Natural killer cell (primary cell): ENCODE measurements around the gene LHFPL2. TPM values are rescaled to one million over a fixed set of nuclear protein-coding genes. Genes with fewer than 3 reads are reported as not detected.

ENCODE experiments used
- ATAC-seq, 3 donors: fragments of 150-1000 bp in 2 of 3; fragments of 200-7000 bp in 1 of 3; cut with Tn5 transposase; 1 replicate in 1 of 3; 2 replicates in 2 of 3; pipeline ENCODE4 v1.10.0; 2021; ENCODE audit warnings: mild to moderate bottlenecking in 2 of 3, moderate library complexity in 2 of 3
- DNase-seq, 2 donors: peaks; one replicate each; pipeline versions ENCODE4 v3.0.0 to v3.0.0-alpha.2; 2013 to 2021; ENCODE audit warnings: mixed read lengths in 1 of 2
- H3K27ac ChIP-seq: one replicate; pipeline ENCODE4 v1.5.1; 2013; ENCODE audit warnings: mild to moderate bottlenecking, low read length
- H3K27me3 ChIP-seq: one replicate; pipeline ENCODE4 v1.6.1; 2013; ENCODE audit warnings: low read length; ENCODE audit not compliant: control insufficient read depth, insufficient read depth
- H3K36me3 ChIP-seq: one replicate; pipeline ENCODE4 v1.6.1; 2013; ENCODE audit warnings: low read length; ENCODE audit not compliant: control insufficient read depth, insufficient read depth
- H3K4me1 ChIP-seq: one replicate; pipeline ENCODE4 v1.6.1; 2013; ENCODE audit warnings: low read length; ENCODE audit not compliant: control insufficient read depth, insufficient read depth
- H3K4me3 ChIP-seq: one replicate; pipeline ENCODE4 v1.5.1; 2013; ENCODE audit warnings: low read length
- H3K9me3 ChIP-seq: one replicate; pipeline ENCODE4 v1.6.1; 2013; ENCODE audit warnings: low read length; ENCODE audit not compliant: control insufficient read depth, insufficient read depth
- H3K27ac Mint-ChIP-seq, 2 donors: one replicate each; pipeline ENCODE4 v1.8.0; 2022; ENCODE audit warnings: mild to moderate bottlenecking in 2 of 2, mixed read lengths in 2 of 2, moderate library complexity in 1 of 2
- H3K27me3 Mint-ChIP-seq, 2 donors: one replicate each; pipeline ENCODE4 v1.8.0; 2022; ENCODE audit warnings: low read depth in 2 of 2, mixed read lengths in 2 of 2
- H3K36me3 Mint-ChIP-seq: one replicate; pipeline ENCODE4 v1.8.0; 2022; ENCODE audit warnings: mixed read lengths
- H3K4me1 Mint-ChIP-seq, 2 donors: one replicate each; pipeline ENCODE4 v1.8.0; 2022; ENCODE audit warnings: mixed read lengths in 2 of 2
- H3K4me3 Mint-ChIP-seq: one replicate; pipeline ENCODE4 v1.8.0; 2022; ENCODE audit warnings: mild to moderate bottlenecking, moderate library complexity, mixed read lengths
- H3K9me3 Mint-ChIP-seq, 2 donors: one replicate each; pipeline ENCODE4 v1.8.0; 2022; ENCODE audit warnings: mixed read lengths in 2 of 2
- WGBS: methylation state at CpG from one replicate; pipeline ENCODE4 v1.1.7; 2013; ENCODE audit warnings: missing lambda C conversion rate; ENCODE audit not compliant: insufficient coverage; 5-methylcytosine and 5-hydroxymethylcytosine counted together
- intact Hi-C: fragments of 100-400 bp; cut with micrococcal nuclease; formaldehyde crosslinking; loops from one replicate; pipeline ENCODE4 v1.14.2; 2022
- total RNA-seq, 4 donors: library from RNA; stranded (reverse); fragments of 120-200 nt in 1 of 4; gene quantifications; one replicate each; pipeline versions ENCODE4 v1.2.3 to v1.2.4, GENCODE V29; 2013 to 2022
- TF ChIP-seq, protein P1 (sequence below): fragments of 200-600 bp; IDR thresholded peaks from one replicate; pipeline ENCODE4 v1.8.0; 2022; ENCODE audit warnings: antibody characterized with exemption

Gene LHFPL2
- total RNA-seq, 3 donors from 2014 or later (not counting 1 experiment from before 2014, with no cell fraction given), result 0.85 to 1.9 (median 1.00) TPM

DNA sequence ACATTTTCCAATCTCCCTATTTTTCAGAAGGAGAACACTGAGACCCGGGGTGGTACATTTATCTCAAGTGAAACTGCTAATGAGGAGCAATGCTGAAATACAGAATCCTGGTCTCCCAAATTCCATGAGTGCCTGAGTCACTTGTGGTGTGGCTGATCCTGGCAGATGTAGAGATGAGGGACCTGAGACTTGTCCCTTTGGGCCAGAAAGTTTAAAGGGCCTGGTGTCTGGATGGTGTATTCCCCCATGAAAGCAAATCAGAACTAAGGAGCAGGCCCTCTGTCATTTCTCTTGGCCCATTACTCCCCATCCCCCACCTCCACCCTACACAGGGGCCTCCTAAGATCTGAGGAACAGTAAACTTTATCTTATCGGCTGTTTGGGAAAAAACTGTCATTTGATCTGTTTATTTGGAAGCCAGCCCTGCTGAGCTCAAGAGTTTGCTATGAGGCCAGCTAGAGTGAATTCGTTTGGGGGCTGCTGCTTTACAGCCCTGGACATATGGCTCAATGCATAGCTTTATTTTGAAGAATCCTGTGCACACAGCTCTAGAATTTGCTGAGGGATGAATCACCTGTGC, 140.3 kb downstream of the LHFPL2 start:
- DNase-seq (no peak), ATAC-seq (no peak)
- Mint-ChIP-seq H3K27ac (no peak overlapping the region), H3K9me3 (no peaks in the 10 kb centered on the region), H3K36me3 (no peaks in the 10 kb centered on the region), H3K4me3 (peak overlapping the region; percentile 87), H3K27me3 (peaks cover 31 to 58% of the 10 kb centered on the region in 2 donors), H3K4me1 (peaks cover 13 to 19% of the 10 kb centered on the region in 2 donors)
- Histone ChIP-seq H3K9me3 (no peaks in the 10 kb centered on the region), H3K4me3 (no peak overlapping the region), H3K27ac (no peak overlapping the region), H3K36me3 (no peaks in the 10 kb centered on the region), H3K27me3 (peaks cover 6% of the 10 kb centered on the region), H3K4me1 (peaks cover 20% of the 10 kb centered on the region)
- WGBS, result 53% methylated on average over 3 of the region's 3 CpGs
- TF ChIP-seq, protein P1, sequence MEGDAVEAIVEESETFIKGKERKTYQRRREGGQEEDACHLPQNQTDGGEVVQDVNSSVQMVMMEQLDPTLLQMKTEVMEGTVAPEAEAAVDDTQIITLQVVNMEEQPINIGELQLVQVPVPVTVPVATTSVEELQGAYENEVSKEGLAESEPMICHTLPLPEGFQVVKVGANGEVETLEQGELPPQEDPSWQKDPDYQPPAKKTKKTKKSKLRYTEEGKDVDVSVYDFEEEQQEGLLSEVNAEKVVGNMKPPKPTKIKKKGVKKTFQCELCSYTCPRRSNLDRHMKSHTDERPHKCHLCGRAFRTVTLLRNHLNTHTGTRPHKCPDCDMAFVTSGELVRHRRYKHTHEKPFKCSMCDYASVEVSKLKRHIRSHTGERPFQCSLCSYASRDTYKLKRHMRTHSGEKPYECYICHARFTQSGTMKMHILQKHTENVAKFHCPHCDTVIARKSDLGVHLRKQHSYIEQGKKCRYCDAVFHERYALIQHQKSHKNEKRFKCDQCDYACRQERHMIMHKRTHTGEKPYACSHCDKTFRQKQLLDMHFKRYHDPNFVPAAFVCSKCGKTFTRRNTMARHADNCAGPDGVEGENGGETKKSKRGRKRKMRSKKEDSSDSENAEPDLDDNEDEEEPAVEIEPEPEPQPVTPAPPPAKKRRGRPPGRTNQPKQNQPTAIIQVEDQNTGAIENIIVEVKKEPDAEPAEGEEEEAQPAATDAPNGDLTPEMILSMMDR, result no peak
- intact Hi-C loops, result no loop called here

DNA sequence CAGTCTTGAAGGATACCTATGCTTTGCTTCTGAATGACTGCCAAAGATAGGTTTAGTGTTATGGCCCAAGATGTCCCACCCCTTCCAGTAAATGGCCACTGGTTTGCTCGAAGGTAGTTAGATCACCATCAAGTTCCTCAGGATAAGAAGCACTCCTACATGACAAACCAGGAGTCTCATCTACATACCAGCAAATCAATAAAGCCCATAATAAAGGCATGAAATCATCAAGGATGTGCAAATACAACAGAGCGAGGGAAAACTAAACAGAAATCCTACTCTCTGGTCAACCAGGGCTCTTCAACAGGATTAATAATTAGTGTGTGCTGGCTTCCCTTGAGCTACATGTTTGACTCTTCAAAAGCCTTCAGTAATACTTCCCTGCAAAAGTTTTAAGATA, 141.0 kb downstream of the LHFPL2 start:
- Histone ChIP-seq H3K36me3 (no peaks in the 10 kb centered on the region), H3K27me3 (peaks cover 6% of the 10 kb centered on the region), H3K4me3 (no peak overlapping the region), H3K27ac (no peak overlapping the region), H3K4me1 (peaks cover 20% of the 10 kb centered on the region), H3K9me3 (no peaks in the 10 kb centered on the region)
- peaks cover 13 to 19% of the 10 kb centered on the region in 2 donors for H3K4me1 Mint-ChIP-seq
- TF ChIP-seq, protein P1, result no peak
- H3K4me3 Mint-ChIP-seq, result no peak overlapping the region
- DNase-seq (no peak), ATAC-seq (no peak)
- H3K36me3 Mint-ChIP-seq, result no peaks in the 10 kb centered on the region
- intact Hi-C loops, result no loop called here
- 75% methylated on average over 2 of the region's 2 CpGs for WGBS
- no peak overlapping the region for H3K27ac Mint-ChIP-seq
- H3K9me3 Mint-ChIP-seq, result no peaks in the 10 kb centered on the region
- H3K27me3 Mint-ChIP-seq, result peaks cover 29 to 66% of the 10 kb centered on the region in 2 donors

DNA sequence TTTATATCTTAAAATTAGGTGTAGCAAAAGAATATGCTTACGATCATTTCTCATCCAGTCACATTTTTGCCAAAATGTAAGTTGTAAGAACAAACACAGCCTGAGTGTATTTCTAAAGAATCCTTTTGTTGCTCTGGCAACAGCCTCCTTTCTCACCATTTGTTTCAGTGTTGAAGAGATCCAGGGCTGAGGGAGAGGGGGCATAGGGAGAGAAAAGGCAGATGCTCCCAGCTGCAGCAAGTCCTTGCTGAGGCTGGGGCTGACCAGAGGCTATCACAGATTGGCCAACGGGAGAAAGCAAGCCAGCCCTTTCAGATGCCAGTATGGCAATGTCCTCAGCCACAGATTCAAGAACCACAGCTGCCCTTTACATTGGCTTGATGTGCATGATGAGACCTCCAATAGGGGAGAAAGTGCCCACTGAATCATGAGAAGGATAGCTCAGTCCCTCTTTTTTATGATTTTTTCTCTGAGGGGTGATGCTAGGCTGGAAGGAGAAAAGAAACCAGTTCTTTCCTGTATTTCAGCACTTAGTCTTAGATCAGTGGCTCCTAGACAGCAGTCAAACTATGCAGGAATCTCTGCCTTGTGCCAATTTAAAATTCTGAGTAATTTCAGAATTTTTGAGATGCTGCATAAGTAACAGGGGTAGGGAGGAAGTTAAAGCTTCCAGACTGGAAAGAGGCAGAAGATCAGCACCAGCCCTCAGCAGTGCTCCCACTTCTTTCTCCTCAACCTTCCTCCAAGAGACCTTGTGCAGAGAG, 142.1 kb downstream of the LHFPL2 start:
- Mint-ChIP-seq H3K4me1 (peaks cover 13 to 19% of the 10 kb centered on the region in 2 donors), H3K4me3 (no peak overlapping the region), H3K27me3 (peaks cover 33 to 75% of the 10 kb centered on the region in 2 donors), H3K36me3 (no peaks in the 10 kb centered on the region), H3K9me3 (no peaks in the 10 kb centered on the region), H3K27ac (no peak overlapping the region)
- intact Hi-C loops, result no loop called here
- Histone ChIP-seq H3K4me3 (no peak overlapping the region), H3K9me3 (no peaks in the 10 kb centered on the region), H3K27ac (no peak overlapping the region), H3K4me1 (peaks cover 16% of the 10 kb centered on the region), H3K27me3 (peaks cover 6% of the 10 kb centered on the region), H3K36me3 (no peaks in the 10 kb centered on the region)
- WGBS, result 76% methylated on average over 1 of the region's 2 CpGs
- DNase-seq, result no peak
- TF ChIP-seq, protein P1, result no peak
- ATAC-seq, result no peak
